LHCN-M2 (cell line): ENCODE results near the gene TRMT112. TPM values are rescaled to one million over a fixed set of nuclear protein-coding genes. Genes with fewer than 3 reads are reported as not detected.
"Not testable (repeated sequence)": the region's sequence is repeated elsewhere in the genome, so short reads cannot be mapped to it uniquely, and the experiment has no call there.

Experiments
- DNase-seq: peaks from one replicate; pipeline ENCODE4 v3.0.0-alpha.2; 2012; ENCODE audit warnings: low read depth
- total RNA-seq: library from RNA; depleted of rRNA; stranded (reverse); fragments of >200 nt; gene quantifications from 2 replicates; pipeline ENCODE4 v1.2.3, GENCODE V29; 2014

The TRMT112 gene
- total RNA-seq, 1 experiment from 2014 or later: 261 TPM

DNA sequence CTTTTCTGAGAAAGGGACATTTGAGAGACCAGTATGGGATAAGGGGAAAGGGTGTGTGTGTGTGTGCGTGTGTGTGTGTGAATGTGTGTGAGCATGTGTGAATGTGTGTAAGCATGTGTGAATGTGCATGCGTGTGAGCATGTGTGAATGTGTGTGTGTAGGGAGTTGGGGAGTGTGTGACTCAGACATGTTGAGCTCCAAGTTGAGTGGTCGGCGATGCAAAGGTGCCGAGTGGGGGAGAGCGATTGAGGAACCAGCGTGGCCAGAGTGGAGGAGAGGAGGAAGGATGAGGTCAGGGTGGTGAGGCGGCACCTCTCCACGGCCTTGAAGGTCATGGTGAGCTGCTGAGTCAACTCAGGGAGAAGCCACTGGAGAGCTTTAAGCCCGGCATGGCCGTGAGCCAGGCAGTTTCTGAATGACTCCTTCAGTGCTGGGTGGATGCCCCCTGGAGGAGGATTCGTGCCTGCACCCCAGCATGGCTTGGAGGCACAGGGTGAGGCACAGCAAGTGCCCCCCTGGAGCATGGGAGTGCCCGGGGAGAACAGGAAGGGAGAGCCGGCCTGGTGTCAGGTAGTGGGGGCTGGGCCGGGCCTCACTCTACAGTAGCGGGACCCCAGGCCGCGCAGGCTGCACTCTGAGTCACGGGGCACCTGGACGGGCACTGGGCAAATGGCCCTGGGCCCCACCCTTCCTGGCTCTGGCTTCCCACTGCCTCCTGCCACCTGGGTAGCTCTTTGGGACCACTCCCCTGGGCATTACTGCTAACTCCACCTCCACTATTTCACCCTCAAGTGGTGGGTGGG lies 14.4 kb upstream of the TRMT112 start:
- peak; percentile 91 for DNase-seq

DNA sequence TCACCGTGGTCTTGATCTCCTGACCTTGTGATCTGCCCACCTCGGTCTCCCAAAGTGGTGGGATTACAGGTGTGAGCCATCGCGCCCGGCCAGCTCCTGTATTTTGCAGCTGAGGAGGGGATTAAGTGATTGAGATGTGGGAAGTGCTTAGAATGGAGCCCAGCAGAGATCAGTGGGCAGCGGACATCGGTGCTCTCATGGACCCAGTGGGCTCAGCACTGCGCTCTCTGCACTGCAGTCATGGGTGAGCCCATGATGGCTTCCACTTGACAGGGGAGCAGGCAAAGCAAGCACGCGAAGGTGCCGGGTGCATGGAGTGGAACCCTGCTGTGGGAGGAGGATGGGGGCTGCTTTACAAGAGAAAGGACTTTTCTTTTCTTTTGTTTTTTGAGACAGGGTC lies 13.5 kb upstream of the TRMT112 start:
- DNase-seq: no peak

DNA sequence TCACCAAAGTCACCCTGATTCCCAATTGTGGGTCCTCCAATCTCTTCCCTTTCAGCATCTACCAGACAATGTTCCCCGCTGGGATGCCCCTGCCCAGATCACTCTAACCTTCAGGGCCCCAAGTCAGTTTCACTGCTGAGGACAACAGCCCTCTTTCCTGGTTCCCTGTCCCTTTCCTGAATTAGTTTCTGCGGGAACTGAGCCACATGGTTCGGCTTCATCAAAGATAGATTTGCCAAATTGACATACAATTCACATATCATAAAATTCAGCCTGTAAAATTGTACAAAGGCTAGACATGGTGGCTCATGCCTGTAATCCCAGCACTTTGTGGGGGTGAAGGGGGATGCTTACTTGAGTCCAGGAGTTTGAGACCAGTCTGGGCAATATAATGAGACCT lies 10.6 kb upstream of the TRMT112 start:
- DNase-seq: no peak

DNA sequence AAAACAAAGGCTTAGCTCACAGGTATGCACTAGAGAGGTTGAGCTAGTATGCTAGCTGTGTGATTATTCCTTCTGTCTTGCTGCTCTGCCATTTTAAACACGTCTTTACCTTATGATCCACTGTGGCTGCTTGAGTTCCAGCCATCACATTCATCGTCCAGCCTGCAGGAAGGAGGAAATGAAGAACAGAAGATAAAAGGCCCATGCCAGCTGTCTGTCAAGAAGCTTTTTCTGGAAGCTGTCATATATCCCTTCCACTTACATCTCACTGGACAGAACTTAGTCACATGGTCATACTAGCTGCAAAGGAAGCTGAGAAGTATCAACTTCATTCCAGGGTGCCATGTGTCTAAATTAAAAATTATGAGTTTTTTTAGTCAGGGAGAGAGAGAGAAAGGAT lies 10.0 kb upstream of the TRMT112 start:
- DNase-seq: no peak

- DNase-seq: no peak
Measured at GRCh38 chr11:64324692-64325469, 7.5 kb upstream of the TRMT112 start.

- not testable (repeated sequence) for DNase-seq
Measured at GRCh38 chr11:64323984-64324383, 6.6 kb upstream of the TRMT112 start.

GRCh38 chr11:64323373-64323772 lies 6.0 kb upstream of the TRMT112 start:
- no peak for DNase-seq

- DNase-seq: no peak
Measured at GRCh38 chr11:64322925-64323260, 5.5 kb upstream of the TRMT112 start.

- DNase-seq: no peak
Measured at GRCh38 chr11:64321533-64321932, 4.2 kb upstream of the TRMT112 start.

DNA sequence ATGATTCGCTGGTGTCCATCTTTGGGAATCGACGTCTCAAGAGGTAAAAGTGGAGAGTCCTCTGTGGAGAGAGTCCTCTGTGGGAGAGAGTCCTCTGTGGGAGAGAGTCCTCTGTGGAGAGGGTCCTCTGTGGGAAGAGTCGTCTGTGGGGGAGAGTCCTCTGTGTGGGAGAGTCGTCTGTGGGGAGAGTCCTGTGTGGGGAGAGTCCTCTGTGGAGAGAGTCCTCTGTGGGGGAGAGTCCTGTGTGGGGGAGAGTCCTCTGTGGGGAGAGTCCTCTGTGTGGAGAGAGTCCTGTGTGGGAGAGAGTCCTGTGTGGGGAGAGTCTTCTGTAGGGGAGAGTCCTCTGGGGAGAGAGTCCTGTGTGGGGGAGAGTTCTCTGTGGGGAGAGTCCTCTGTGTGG lies 3.7 kb upstream of the TRMT112 start:
- no peak for DNase-seq

DNA sequence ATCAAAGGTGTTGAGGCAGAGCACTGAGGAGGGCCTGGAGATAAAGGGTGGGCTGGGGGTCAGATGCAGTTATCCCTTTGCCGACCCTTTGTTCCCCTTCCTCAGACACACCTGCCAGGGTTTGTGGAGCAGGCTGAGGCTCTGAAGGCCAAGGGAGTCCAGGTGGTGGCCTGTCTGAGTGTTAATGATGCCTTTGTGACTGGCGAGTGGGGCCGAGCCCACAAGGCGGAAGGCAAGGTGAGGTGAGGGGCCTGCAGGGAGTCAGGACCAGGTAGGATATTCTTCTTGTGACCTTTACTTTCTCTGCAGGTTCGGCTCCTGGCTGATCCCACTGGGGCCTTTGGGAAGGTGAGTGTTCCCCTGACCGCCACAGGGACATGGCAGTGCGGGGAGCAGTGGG lies 3.2 kb upstream of the TRMT112 start:
- DNase-seq: no peak

DNA sequence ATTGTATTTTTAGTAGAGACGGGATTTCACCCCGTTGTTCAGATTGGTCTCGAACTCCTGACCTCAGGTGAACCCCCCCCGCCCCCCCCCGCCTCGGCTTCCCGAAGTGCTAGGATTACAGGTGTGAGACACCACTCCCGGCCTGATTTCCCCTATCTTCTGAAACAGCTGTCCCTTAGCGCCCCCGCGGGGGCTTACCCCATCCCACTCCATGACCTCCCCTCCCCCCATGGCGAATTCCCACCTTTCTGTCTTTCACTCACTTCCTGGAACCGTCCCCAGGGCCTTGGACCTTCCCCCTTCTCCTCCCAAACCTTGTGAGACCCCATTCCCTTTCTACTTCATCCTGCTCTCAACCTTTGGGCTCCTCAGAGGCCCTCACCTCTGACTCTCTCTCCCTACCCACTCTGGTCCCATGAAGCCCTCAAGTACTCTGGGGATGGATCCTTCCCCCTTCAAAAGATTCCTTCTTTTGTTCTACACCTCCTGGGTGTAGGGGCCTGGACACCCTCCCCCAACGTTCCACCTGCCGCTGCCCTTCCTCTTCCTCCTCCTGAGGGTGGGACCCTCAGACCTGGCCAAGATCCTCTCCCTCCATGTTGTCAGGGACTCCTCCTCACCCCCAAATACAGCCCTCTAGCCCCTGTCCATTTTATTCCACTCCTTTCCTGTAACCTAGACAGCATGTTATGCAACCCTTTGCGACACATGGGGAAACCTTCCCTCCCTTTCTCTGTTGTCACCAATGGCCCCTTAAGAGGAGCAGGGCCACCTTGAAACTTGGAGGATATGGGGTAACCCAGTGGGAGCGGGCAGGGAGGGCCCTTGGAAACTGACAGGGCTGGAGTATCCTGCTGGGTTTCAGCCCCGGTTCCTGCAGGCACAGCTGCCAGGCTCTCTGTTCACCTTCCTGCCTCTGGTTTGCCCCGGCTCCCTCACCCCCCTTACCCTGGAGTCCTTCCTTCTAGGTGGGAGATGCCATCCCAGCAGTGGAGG lies 1.7 kb upstream of the TRMT112 start:
- DNase-seq: no peak

GRCh38 chr11:64317961-64318765 lies 804 bp upstream of the TRMT112 start, which contains the start of gene PRDX5:
PRDX5 (plus strand) TSS chr11:64318121; CDS start chr11:64318216, 95 bp downstream.
- DNase-seq: peak; percentile 94

GRCh38 chr11:64316672-64317324 lies 561 bp downstream of the TRMT112 start:
- DNase-seq: no peak

GRCh38 chr11:64315667-64316526 lies 1.5 kb downstream of the TRMT112 start:
- DNase-seq: not testable (repeated sequence)

DNA sequence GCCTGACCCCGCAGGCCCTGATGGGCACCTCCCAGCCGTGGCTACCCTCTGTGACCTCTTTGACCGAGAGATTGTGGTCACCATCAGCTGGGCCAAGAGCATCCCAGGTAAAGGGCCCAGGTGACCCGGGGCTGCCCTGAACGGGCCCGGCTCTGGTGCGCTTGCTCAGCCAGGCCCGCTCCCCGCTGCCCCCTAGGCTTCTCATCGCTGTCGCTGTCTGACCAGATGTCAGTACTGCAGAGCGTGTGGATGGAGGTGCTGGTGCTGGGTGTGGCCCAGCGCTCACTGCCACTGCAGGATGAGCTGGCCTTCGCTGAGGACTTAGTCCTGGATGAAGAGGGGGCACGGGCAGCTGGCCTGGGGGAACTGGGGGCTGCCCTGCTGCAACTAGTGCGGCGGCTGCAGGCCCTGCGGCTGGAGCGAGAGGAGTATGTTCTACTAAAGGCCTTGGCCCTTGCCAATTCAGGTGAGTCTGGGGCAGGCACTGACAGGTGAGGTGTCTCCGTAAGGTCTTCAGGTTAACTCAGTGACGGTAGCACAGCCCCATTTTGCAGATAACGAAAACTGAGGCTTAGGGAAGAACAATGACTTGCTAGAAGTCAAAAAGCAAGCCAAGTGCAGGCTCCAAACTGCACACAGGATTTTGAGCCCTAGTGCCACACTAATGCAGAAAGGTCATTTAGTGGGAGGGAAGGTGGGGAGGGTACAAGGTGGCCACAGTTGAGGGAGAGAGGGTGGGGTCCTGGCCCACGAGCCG lies 2.4 kb downstream of the TRMT112 start:
- no peak for DNase-seq

DNA sequence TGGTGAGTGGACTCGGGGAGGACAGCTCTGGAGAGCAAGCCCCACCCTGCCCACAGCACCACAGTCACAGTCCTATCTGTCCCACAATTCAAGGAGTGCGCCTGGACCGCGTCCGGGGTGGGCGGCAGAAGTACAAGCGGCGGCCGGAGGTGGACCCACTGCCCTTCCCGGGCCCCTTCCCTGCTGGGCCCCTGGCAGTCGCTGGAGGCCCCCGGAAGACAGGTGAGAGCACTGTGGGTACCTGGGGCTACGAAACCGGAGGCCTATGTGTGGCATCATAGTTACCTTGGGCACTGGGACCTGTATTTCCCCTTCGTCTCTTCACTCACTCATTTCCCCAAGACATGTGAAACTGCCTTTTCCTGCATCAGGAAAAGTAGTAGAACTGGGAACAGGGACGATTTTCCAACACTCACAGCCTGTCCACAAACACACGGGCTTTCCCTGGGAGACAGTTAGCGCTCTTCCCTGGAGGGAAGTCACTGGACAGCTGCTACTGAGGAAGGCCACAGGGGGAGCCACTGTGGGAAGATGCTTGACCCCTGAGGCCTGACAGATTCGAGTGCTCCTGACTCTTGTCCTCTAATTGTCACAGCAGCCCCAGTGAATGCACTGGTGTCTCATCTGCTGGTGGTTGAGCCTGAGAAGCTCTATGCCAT lies 3.1 kb downstream of the TRMT112 start:
- DNase-seq: peak; percentile 38
